ENCODE measurements around the gene SYNE4.

DNA sequence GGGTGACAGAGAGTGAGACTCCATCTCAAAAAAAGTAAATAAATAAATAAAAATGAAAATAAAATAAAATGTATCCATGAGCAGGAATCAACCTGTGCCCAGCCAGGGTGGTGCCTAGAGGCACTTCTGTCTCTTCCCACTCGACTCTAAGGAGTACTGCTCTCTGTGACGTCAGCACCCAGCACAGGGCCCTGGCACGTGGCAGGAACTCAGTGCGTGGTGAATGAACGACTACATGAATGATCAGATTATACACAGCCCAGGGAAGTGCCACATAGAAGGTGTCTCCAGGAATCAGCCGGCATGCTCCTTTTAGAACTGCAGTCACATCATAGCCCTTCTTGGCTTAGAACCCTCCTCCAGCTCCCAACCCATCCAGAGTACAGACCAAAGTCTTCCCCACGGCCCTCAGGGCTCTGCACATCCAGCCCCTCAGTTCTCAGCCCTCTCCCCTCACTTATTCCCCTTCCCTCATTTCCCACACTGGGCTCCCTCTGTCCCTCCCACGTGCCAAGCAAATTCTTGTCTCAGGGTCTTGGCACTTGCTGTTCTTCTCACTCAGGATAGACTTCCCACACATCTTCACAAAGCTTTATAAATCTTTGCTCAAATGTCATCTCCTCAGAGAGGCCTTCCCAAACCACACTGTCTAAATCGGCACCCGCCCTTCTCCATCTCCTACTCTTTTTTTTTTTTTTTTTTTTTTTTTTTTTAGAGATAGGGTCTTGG lies 19.9 kb upstream of the SYNE4 start:
- TF ChIP-seq RFX5 (IDR thresholded peaks at IDR 0.05; ENCODE audit: low read length) = no peak
- TF ChIP-seq EZH2phosphoT487 (IDR thresholded peaks at IDR 0.05; ENCODE audit: borderline replicate concordance, low read depth) = no peak
- TF ChIP-seq, protein P1, sequence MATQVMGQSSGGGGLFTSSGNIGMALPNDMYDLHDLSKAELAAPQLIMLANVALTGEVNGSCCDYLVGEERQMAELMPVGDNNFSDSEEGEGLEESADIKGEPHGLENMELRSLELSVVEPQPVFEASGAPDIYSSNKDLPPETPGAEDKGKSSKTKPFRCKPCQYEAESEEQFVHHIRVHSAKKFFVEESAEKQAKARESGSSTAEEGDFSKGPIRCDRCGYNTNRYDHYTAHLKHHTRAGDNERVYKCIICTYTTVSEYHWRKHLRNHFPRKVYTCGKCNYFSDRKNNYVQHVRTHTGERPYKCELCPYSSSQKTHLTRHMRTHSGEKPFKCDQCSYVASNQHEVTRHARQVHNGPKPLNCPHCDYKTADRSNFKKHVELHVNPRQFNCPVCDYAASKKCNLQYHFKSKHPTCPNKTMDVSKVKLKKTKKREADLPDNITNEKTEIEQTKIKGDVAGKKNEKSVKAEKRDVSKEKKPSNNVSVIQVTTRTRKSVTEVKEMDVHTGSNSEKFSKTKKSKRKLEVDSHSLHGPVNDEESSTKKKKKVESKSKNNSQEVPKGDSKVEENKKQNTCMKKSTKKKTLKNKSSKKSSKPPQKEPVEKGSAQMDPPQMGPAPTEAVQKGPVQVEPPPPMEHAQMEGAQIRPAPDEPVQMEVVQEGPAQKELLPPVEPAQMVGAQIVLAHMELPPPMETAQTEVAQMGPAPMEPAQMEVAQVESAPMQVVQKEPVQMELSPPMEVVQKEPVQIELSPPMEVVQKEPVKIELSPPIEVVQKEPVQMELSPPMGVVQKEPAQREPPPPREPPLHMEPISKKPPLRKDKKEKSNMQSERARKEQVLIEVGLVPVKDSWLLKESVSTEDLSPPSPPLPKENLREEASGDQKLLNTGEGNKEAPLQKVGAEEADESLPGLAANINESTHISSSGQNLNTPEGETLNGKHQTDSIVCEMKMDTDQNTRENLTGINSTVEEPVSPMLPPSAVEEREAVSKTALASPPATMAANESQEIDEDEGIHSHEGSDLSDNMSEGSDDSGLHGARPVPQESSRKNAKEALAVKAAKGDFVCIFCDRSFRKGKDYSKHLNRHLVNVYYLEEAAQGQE (IDR thresholded peaks at IDR 0.05; ENCODE audit: low read depth, low read length) = no peak
